IMR-90 (cell line): ENCODE measurements around the gene GABRB3. TPM values are rescaled to one million over a fixed set of nuclear protein-coding genes. Genes with fewer than 3 reads are reported as not detected.

Source experiments
- ATAC-seq: fragments of 200-7000 bp; cut with Tn5 transposase; 2 replicates; pipeline ENCODE4 v1.9.1; 2020; ENCODE audit warnings: low read depth, mild to moderate bottlenecking, moderate library complexity
- BruUV-seq: library from RNA; stranded (reverse); fragments of 400-500 nt; replicated peaks from 2 replicates; lab custom pipeline; 2021; lab: Mats Ljungman, UMichigan
- CTCF ChIA-PET: fragments of 300-600 bp; formaldehyde crosslinking; extraction: SDS; loops from one replicate; lab custom pipeline; 2021; ENCODE audit warnings: antibody characterized with exemption; lab: Yijun Ruan, JAX
- POLR2A ChIA-PET: fragments of 300-600 bp; sonication (Branson Sonifier 250); formaldehyde crosslinking; loops from one replicate; lab custom pipeline; 2022; ENCODE audit warnings: antibody characterized with exemption; ENCODE audit not compliant: unreplicated experiment; lab: Charles Lee
- DNase-seq: peaks from one replicate; pipeline ENCODE4 v3.0.0; 2013
- H2AFZ ChIP-seq: replicated peaks from 2 replicates; pipeline ENCODE3; 2013; ENCODE audit warnings: low read length, mild to moderate bottlenecking; ENCODE audit not compliant: poor library complexity
- H2AK5ac ChIP-seq: 2 replicates; pipeline ENCODE4 v1.6.1; 2013; ENCODE audit warnings: low read depth, low read length, inconsistent platforms
- H2AK9ac ChIP-seq: replicated peaks from 2 replicates; pipeline ENCODE3; 2013; ENCODE audit warnings: mild to moderate bottlenecking, low read depth, low read length, moderate library complexity; ENCODE audit not compliant: poor library complexity
- H2BK120ac ChIP-seq: 2 replicates; pipeline ENCODE4 v1.6.1; 2013; ENCODE audit warnings: low read depth, low read length, inconsistent platforms
- H2BK15ac ChIP-seq: 3 replicates; pipeline ENCODE4 v1.6.1; 2013; ENCODE audit warnings: low read depth, low read length, inconsistent platforms
- H2BK20ac ChIP-seq: 2 replicates; pipeline ENCODE4 v1.6.1; 2013; ENCODE audit warnings: low read depth, mild to moderate bottlenecking, inconsistent platforms, low read length, moderate library complexity
- H2BK5ac ChIP-seq: 2 replicates; pipeline ENCODE4 v1.6.1; 2013; ENCODE audit warnings: mild to moderate bottlenecking, low read depth, low read length, inconsistent platforms; ENCODE audit not compliant: poor library complexity, severe bottlenecking
- H3K14ac ChIP-seq: replicated peaks from 2 replicates; pipeline ENCODE4 v1.6.1; 2013; ENCODE audit warnings: low read depth, low read length, inconsistent platforms
- H3K18ac ChIP-seq: 2 replicates; pipeline ENCODE4 v1.6.1; 2013; ENCODE audit warnings: low read depth, low read length, control low read depth
- H3K23ac ChIP-seq: 2 replicates; pipeline ENCODE4 v1.6.1; 2013; ENCODE audit warnings: low read depth, low read length, inconsistent platforms
- H3K27ac ChIP-seq: 2 replicates; pipeline ENCODE4 v1.5.1; 2013; ENCODE audit warnings: mild to moderate bottlenecking, control low read depth, low read length; ENCODE audit not compliant: insufficient read depth
- H3K27me3 ChIP-seq: 2 replicates; pipeline ENCODE4 v1.6.1; 2013; ENCODE audit warnings: low read length; ENCODE audit not compliant: control insufficient read depth, insufficient read depth
- H3K36me3 ChIP-seq: 2 replicates; pipeline ENCODE4 v1.6.1; 2013; ENCODE audit warnings: low read length, mixed read lengths; ENCODE audit not compliant: control insufficient read depth, insufficient read depth
- H3K4ac ChIP-seq: 2 replicates; pipeline ENCODE4 v1.6.1; 2013; ENCODE audit warnings: low read depth, low read length, inconsistent platforms
- H3K4me1 ChIP-seq: 2 replicates; pipeline ENCODE4 v1.6.1; 2013; ENCODE audit warnings: low read length, mixed read lengths; ENCODE audit not compliant: control insufficient read depth, insufficient read depth
- H3K4me2 ChIP-seq: 2 replicates; pipeline ENCODE4 v1.6.1; 2013; ENCODE audit warnings: low read depth, mild to moderate bottlenecking, control low read depth, low read length, moderate library complexity
- H3K4me3 ChIP-seq: 2 replicates; pipeline ENCODE4 v1.5.1; 2013; ENCODE audit warnings: low read depth, mild to moderate bottlenecking, control low read depth, low read length, moderate library complexity; ENCODE audit not compliant: insufficient read depth
- H3K56ac ChIP-seq: 2 replicates; pipeline ENCODE4 v1.6.1; 2013; ENCODE audit warnings: low read length, inconsistent platforms; ENCODE audit not compliant: insufficient read depth; ENCODE audit errors: extremely low read depth
- H3K79me1 ChIP-seq, 2 experiments: 2 replicates each; pipeline ENCODE4 v1.6.1; 2013; ENCODE audit warnings: low read length in 2 of 2, inconsistent platforms in 1 of 2, low read depth in 1 of 2
- H3K9ac ChIP-seq: 2 replicates; pipeline ENCODE4 v1.6.1; 2013; ENCODE audit warnings: low read depth, low read length, control low read depth
- H3K9me1 ChIP-seq: 2 replicates; pipeline ENCODE4 v1.6.1; 2013; ENCODE audit warnings: low read length, inconsistent platforms; ENCODE audit not compliant: insufficient read depth
- H3K9me3 ChIP-seq: 2 replicates; pipeline ENCODE4 v1.6.1; 2013; ENCODE audit warnings: low read length; ENCODE audit not compliant: control insufficient read depth, insufficient read depth
- H4K20me1 ChIP-seq: 2 replicates; pipeline ENCODE4 v1.6.1; 2013; ENCODE audit warnings: low read length, inconsistent platforms; ENCODE audit not compliant: insufficient read depth
- H4K5ac ChIP-seq: 2 replicates; pipeline ENCODE4 v1.6.1; 2013; ENCODE audit warnings: mild to moderate bottlenecking, low read depth, low read length, control low read depth
- H4K8ac ChIP-seq, 2 experiments: 2 replicates each; pipeline ENCODE4 v1.6.1; 2013; ENCODE audit warnings: low read depth in 2 of 2, low read length in 2 of 2, control low read depth in 1 of 2, inconsistent platforms in 1 of 2
- H4K91ac ChIP-seq: 2 replicates; pipeline ENCODE4 v1.6.1; 2013; ENCODE audit warnings: low read depth, low read length, inconsistent platforms; ENCODE audit not compliant: insufficient read depth
- BHLHE40 ChIP-seq: fragments of 150-350 bp; IDR thresholded peaks from 2 replicates; pipeline ENCODE4 v1.6.1; 2016; ENCODE audit warnings: mild to moderate bottlenecking, low read depth, low read length
- CEBPB ChIP-seq: IDR thresholded peaks from 2 replicates; pipeline ENCODE4 v1.6.1; 2012; ENCODE audit warnings: low read depth, low read length, improper control_type of control experiment
- CTCF ChIP-seq: conservative IDR thresholded peaks from 2 replicates; pipeline ENCODE4 v1.5.1; 2012; ENCODE audit warnings: mild to moderate bottlenecking, low read depth, low read length, improper control_type of control experiment
- MAZ ChIP-seq: IDR thresholded peaks from 2 replicates; pipeline ENCODE4 v1.6.1; 2012; ENCODE audit warnings: low read depth, mild to moderate bottlenecking, low read length, improper control_type of control experiment, moderate library complexity, borderline replicate concordance
- POLR2A ChIP-seq: IDR thresholded peaks from 2 replicates; pipeline ENCODE4 v1.6.1; 2012; ENCODE audit warnings: mild to moderate bottlenecking, low read depth, low read length
- RCOR1 ChIP-seq: IDR thresholded peaks from 2 replicates; pipeline ENCODE4 v1.6.1; 2012; ENCODE audit warnings: mild to moderate bottlenecking, low read length, improper control_type of control experiment; ENCODE audit not compliant: insufficient replicate concordance
- SMC3 ChIP-seq: fragments of 150-350 bp; IDR thresholded peaks from 2 replicates; pipeline ENCODE4 v1.6.1; 2016; ENCODE audit warnings: low read depth, mild to moderate bottlenecking, antibody characterized with exemption, low read length, moderate library complexity
- WGBS, 2 experiments: methylation state at CpG; one replicate each; pipeline versions ENCODE4 v1.1.5 to v1.1.7; 2013; ENCODE audit warnings: missing lambda C conversion rate in 2 of 2; ENCODE audit not compliant: insufficient read length in 1 of 2; ENCODE audit errors: extremely low coverage in 2 of 2; 5-methylcytosine and 5-hydroxymethylcytosine counted together
- dilution Hi-C: fragments of 300-500 bp; cut with HindIII; formaldehyde crosslinking; loops from one replicate; pipeline ENCODE4 v1.14.3; 2018; ENCODE audit warnings: low sequenced_read_pairs; ENCODE audit not compliant: unreplicated experiment
- in situ Hi-C: fragments of 300-500 bp; cut with MboI; formaldehyde crosslinking; loops from 3 replicates; pipeline ENCODE4 v1.14.3; 2019; ENCODE audit warnings: low sequenced_read_pairs, inconsistent platforms, mixed read lengths
- intact Hi-C: fragments of 100-400 bp; cut with micrococcal nuclease; formaldehyde crosslinking; loops from 2 replicates; pipeline ENCODE4 v1.10.0; 2022
- polyA plus RNA-seq, 3 experiments: library from polyadenylated mRNA; depleted of rRNA; stranded (reverse); fragments of >200 nt; gene quantifications; 2 replicates each; pipeline ENCODE4 v1.2.3, GENCODE V29; 2012; ENCODE audit warnings: low replicate concordance in 1 of 3
- total RNA-seq: library from RNA; depleted of rRNA; stranded (reverse); fragments of >200 nt; gene quantifications from 2 replicates; pipeline ENCODE4 v1.2.3, GENCODE V29; 2012

GABRB3 gene
- total and polyA plus RNA-seq, 2 of the 4 experiments (the other 2 are of a cell fraction) = 0.36 to 0.54 TPM

- Histone ChIP-seq H4K8ac (no peak overlapping the region), H3K4me2 (no peak overlapping the region), H3K23ac (no peak overlapping the region), H3K4me3 (no peak overlapping the region), H3K9me1 (no peaks in the 10 kb centered on the region), H3K14ac (no peak overlapping the region), H3K9ac (no peak overlapping the region), H2AFZ (no peak overlapping the region), H3K4ac (no peak overlapping the region), H3K9me3 (peaks cover 9% of the 10 kb centered on the region), H2BK5ac (no peak overlapping the region), H3K79me1 (no peaks in the 10 kb centered on the region), H3K27ac (no peak overlapping the region), H2BK120ac (no peak overlapping the region), H2AK9ac (no peak overlapping the region), H2BK15ac (no peak overlapping the region), H3K27me3 (no peaks in the 10 kb centered on the region), H4K91ac (no peak overlapping the region), H2BK20ac (no peak overlapping the region), H3K4me1 (no peaks in the 10 kb centered on the region), H4K20me1 (no peaks in the 10 kb centered on the region), H3K56ac (no peak overlapping the region), H3K36me3 (no peaks in the 10 kb centered on the region), H4K5ac (no peak overlapping the region), H3K18ac (no peak overlapping the region), H2AK5ac (no peak overlapping the region)
- POLR2A ChIA-PET = no interaction called here
- ATAC-seq (no peak), DNase-seq (no peak)
- no peak for TF ChIP-seq POLR2A
- TF ChIP-seq SMC3 = no peak
- no peak for TF ChIP-seq BHLHE40
- no peak for TF ChIP-seq MAZ
- TF ChIP-seq CEBPB = no peak
- no peak for TF ChIP-seq CTCF
- TF ChIP-seq RCOR1 = no peak
- CTCF ChIA-PET = no interaction called here
- no TSS peak for BruUV-seq
- WGBS, 2 experiments = 11% methylated on average over 1 of the region's 5 CpGs; no CpG with 5 or more reads in 1 of the 2 experiments
- dilution Hi-C loops (no loop called here), in situ Hi-C loops (no loop called here), intact Hi-C loops (no loop called here)
Observed at GRCh38 chr15:26722621-26723160, 50.2 kb downstream of the GABRB3 start.
